ENCODE data around the gene MXD4.

DNA sequence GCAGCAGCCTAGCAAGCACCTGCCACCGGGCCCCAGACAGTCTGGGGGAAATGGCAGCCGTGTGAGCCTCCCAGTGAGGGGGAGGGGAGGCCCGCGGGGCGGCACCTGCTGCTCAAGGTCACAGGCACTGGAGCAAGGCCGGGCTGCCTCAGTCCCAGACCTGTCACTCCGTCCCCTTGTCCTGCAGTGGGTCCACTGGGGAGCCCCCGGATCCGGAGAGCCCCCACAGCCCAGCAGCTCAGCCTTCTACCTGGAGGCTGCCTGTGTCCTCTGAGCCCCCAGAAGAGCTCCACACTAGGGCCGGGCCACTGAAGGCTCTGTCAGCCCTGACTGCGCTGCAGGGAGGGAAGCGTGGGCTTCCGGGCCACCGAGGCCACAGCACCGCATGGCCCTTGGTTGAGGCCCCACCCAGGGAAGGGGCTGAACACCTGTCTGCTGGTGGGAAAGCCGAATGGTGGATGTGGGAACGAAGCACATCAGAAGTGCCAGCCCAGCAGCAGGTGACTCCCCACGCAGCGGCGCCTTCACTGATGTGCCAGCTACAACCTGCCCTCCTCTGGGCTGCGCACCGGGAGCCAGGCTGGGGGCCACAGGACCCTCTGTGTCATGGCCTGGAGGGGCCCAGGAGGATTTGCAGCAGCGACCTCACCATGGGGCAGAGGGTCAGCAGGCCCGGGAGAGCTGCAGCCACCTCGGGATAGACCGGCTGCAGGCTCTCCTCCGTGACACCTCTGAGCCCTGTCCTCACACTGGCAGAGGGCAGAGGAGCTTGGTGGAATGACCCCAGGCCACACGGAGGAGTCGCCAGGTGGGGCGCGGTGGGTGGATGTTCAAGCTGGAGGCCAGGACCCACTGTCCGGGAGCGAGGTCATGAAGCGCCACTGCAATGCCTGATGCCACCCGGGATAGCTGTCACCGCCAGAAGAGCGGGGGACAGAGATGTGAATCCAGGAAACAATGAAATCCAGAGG is 35.0 kb upstream of the MXD4 start:
- TF ChIP-seq MAX (IDR thresholded peaks at IDR 0.05) (no peak), RAD21 (IDR thresholded peaks at IDR 0.05; ENCODE audit: low read depth) (no peak), FOXM1 (IDR thresholded peaks at IDR 0.05; ENCODE audit: borderline replicate concordance, low read depth) (no peak), TCF12 (IDR thresholded peaks at IDR 0.05; ENCODE audit: low read depth) (no peak), EP300 (IDR thresholded peaks at IDR 0.05; ENCODE audit: borderline replicate concordance) (no peak), NFIC (IDR thresholded peaks at IDR 0.05) (no peak)
- TF ChIP-seq, protein P1, sequence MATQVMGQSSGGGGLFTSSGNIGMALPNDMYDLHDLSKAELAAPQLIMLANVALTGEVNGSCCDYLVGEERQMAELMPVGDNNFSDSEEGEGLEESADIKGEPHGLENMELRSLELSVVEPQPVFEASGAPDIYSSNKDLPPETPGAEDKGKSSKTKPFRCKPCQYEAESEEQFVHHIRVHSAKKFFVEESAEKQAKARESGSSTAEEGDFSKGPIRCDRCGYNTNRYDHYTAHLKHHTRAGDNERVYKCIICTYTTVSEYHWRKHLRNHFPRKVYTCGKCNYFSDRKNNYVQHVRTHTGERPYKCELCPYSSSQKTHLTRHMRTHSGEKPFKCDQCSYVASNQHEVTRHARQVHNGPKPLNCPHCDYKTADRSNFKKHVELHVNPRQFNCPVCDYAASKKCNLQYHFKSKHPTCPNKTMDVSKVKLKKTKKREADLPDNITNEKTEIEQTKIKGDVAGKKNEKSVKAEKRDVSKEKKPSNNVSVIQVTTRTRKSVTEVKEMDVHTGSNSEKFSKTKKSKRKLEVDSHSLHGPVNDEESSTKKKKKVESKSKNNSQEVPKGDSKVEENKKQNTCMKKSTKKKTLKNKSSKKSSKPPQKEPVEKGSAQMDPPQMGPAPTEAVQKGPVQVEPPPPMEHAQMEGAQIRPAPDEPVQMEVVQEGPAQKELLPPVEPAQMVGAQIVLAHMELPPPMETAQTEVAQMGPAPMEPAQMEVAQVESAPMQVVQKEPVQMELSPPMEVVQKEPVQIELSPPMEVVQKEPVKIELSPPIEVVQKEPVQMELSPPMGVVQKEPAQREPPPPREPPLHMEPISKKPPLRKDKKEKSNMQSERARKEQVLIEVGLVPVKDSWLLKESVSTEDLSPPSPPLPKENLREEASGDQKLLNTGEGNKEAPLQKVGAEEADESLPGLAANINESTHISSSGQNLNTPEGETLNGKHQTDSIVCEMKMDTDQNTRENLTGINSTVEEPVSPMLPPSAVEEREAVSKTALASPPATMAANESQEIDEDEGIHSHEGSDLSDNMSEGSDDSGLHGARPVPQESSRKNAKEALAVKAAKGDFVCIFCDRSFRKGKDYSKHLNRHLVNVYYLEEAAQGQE (IDR thresholded peaks at IDR 0.05; ENCODE audit: low read depth) = no peak

All from Ishikawa (cell line).